Adrenal gland (tissue), 5 donors: Measurements from ENCODE around the gene KCNE5.
"Not testable (repeated sequence)": the region's sequence is repeated elsewhere in the genome, so short reads cannot be mapped to it uniquely, and the experiment has no call there.

Source experiments
- CTCF ChIP-seq, 6 experiments: fragments of 450-650 bp in 4 of 6; fragments of 200-600 bp in 2 of 6; sonication (generic) in 1 of 6; IDR thresholded peaks; 1 replicate in 5 of 6; 2 replicates in 1 of 6; pipeline versions ENCODE4 v1.5.1 to v1.8.0; 2016 to 2021; ENCODE audit warnings: antibody characterized with exemption in 6 of 6, mild to moderate bottlenecking in 2 of 6, moderate library complexity in 1 of 6
- POLR2A ChIP-seq, 2 donors: fragments of 450-650 bp; IDR thresholded peaks; one replicate each; pipeline ENCODE4 v1.6.1; 2017; ENCODE audit warnings: antibody characterized with exemption in 2 of 2, mild to moderate bottlenecking in 2 of 2, moderate library complexity in 1 of 2
- donor health status: DM: no; HTN: no; CAD: no.

- not testable (repeated sequence) for TF ChIP-seq CTCF, POLR2A (IDR thresholded peaks at IDR 0.05)
Observed at GRCh38 chrX:109644671-109645070, 19.7 kb upstream of the KCNE5 start.
